Stimulated activated CD8-positive, alpha-beta memory T cell treated with anti-CD3 and anti-CD28 coated beads, Interleukin-4, amount 100 ng/mL, for 4 hours (primary cell): ENCODE data around the gene SMYD3.
"Not testable (repeated sequence)": the region's sequence is repeated elsewhere in the genome, so short reads cannot be mapped to it uniquely, and the experiment has no call there.

ENCODE experiments used
- DNase-seq, 2 donors: peaks; one replicate each; pipeline ENCODE4 v3.0.0-alpha.2; 2020; ENCODE audit warnings: low read depth in 2 of 2, low spot score in 1 of 2

Gene SMYD3

GRCh38 chr1:246077476-246077875 lies 429.6 kb downstream of the SMYD3 start:
- no peak for DNase-seq

DNA sequence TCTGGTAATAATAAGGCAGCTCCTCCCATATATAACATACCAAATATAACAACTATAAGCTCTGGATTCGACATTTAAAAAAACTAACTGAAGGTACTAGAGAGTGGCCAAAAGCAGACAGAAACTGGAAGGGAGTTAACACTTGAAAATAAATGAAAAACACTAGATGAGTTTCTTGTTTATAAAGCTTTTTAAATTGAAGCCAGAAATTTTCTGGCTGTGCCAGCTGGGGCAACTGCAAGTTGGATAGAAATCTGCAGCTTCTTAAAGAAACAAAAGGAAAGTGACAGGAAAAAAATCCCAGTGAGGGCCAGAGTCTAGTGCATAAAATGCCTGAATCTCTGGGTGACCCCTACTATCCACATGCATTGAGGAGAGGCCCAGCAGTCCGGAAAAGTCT lies 432.7 kb downstream of the SMYD3 start:
- no peak for DNase-seq

- DNase-seq = no peak
These were observed 434.6 kb downstream of the SMYD3 start for GRCh38 chr1:246072456-246072955.

- DNase-seq = not testable (repeated sequence)
These were observed 435.1 kb downstream of the SMYD3 start for GRCh38 chr1:246071981-246072380.

- not testable (repeated sequence) for DNase-seq
These were observed 435.5 kb downstream of the SMYD3 start for GRCh38 chr1:246071561-246071960.

GRCh38 chr1:246069581-246069980 lies 437.5 kb downstream of the SMYD3 start:
- no peak for DNase-seq

GRCh38 chr1:246068619-246069509 lies 438.2 kb downstream of the SMYD3 start:
- no peak for DNase-seq

- DNase-seq = no peak
These were observed 438.9 kb downstream of the SMYD3 start for GRCh38 chr1:246068217-246068512.

DNA sequence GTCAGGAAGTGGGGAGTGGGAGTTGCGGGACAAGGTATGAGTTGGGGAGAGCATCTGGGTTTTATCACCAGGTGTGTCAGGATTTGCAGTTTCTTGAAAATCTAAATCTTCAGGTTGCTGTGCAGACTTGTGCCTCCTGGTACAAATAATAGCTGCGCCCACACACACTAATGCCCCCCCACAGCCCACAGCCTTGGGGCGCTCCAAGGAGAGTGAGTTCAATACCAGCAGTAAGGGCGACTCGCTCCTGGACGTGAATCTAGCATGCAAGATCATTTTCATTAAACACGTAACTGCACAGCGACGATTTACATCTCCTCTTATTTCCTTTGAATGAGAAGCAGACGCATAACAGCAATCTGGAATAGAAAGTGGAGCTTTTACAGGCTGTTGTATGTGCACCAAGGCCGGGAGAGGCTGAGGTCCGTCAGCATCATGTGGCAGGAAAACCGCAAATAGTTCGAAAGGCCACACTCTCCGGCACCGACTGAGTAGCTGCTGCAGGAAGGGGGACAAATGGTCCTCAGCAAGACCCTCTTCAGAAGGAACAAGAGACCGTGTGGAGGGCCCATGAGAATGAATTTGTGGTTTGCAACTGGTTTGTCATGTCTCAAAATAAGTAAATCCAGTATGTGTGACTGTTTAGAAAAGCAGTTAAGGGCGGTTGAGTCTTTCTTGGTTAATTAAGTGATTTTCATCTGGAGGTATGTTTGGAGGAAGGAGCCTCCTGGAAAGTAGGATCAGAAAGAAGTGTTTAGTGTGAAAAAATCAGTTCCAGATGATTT lies 439.5 kb downstream of the SMYD3 start:
- no peak for DNase-seq

GRCh38 chr1:246066573-246066972 lies 440.5 kb downstream of the SMYD3 start:
- no peak for DNase-seq

GRCh38 chr1:246065592-246065991 lies 441.5 kb downstream of the SMYD3 start:
- no peak for DNase-seq

GRCh38 chr1:246064891-246065290 lies 442.2 kb downstream of the SMYD3 start:
- no peak for DNase-seq

GRCh38 chr1:246063013-246063616 lies 444.0 kb downstream of the SMYD3 start:
- DNase-seq = no peak

- no peak for DNase-seq
These were observed 448.6 kb downstream of the SMYD3 start for GRCh38 chr1:246058466-246058865.

- no peak for DNase-seq
These were observed 454.5 kb downstream of the SMYD3 start for GRCh38 chr1:246052603-246053002.

GRCh38 chr1:246051909-246052518 lies 455.1 kb downstream of the SMYD3 start:
- DNase-seq = no peak

- no peak for DNase-seq
These were observed 458.4 kb downstream of the SMYD3 start for GRCh38 chr1:246048693-246049092.

DNA sequence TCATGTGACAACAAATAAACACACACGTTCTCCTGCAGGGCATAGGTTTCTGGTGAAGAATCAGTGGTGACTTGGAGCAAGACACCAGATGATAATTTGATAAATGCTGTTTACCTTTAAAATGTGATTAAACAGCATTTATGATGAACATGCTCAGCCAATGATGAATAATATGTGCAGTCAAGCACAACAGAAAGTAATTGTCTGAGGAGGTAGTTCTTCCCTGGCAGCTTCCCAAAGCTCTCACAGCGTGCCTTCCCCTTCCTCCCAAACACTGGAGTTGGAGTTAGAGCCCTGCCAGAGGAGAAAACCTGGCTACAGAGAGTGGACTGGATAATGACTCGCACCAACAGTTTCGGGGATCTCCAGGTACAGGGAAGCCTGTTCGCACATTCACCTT lies 463.5 kb downstream of the SMYD3 start:
- no peak for DNase-seq

DNA sequence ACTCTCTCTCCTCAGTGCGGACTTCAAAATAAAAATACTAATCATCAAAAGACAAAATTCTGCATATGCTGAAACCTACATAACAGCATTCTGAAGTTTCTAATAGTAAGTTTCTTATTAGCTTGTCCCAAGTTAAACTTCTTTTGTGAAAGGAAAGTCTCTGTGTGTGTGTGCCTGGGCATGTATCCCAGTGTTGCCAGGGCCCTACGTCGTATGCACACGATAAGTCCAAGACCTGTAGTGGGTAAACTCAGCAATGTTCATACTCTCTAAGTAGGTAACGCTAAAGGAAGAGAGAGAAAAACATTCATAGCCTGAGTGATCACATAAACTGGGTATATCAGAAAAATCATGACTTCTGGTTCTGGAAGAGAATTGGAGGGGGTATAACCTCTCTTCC lies 465.7 kb downstream of the SMYD3 start:
- no peak for DNase-seq

DNA sequence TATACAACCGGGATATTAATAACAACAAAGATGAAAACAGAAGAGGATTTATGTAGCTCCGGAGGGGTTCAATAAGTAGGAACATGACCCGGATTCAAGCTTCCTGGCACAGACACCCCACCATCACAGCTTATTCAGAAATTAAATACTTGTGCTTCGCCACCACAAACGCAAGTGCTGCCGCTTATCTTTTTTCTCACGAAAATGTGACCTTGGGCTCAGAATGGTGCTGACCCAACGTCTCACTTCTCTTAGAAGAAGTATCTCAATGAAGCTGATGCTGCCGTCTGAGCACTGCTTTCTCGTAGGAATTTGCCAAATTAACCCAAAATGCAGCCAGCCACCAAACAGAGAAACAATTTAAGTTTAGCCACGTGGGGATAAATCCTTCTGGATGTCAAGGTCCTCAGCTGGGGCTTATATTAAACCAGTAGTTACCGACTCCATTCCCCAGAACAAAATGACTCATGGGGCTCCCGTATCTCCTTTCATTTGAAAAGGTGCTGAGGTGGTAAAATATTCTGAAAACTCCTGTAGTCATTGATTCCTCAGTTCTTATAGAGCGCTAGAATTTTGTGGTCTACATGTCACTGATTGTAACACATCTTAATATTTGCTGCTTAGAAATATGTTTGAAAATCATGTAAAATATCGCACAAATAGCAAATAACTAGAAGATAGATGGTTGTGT lies 466.7 kb downstream of the SMYD3 start:
- no peak for DNase-seq

DNA sequence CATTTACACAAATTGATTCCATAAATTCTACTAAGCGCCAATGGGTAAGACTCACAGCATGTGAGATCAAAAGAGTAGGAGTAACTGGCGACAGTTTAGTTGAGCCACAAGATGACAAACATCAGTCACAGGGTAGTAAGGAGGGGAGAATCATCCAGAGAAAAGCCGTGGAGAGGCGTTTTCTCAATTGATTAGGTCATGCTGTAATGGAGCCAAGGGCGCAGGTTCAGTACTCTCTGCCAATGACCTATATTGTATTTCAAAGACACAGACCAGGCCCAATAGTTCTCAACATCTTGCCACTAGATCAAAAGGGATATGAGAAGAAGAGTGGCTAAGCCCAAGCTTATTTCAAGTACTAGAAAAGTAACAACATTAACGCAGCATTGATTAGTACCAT lies 467.5 kb downstream of the SMYD3 start:
- no peak for DNase-seq
